HG03520 (cell line): ENCODE data around the gene MLST8.

Experiments used
- ATAC-seq: cut with Tn5 transposase; IDR thresholded peaks from one replicate; pipeline ENCODE4 v1.9.1; 2021; ENCODE audit warnings: mild to moderate bottlenecking, moderate library complexity; ENCODE audit not compliant: unreplicated experiment

MLST8 gene, protein sequence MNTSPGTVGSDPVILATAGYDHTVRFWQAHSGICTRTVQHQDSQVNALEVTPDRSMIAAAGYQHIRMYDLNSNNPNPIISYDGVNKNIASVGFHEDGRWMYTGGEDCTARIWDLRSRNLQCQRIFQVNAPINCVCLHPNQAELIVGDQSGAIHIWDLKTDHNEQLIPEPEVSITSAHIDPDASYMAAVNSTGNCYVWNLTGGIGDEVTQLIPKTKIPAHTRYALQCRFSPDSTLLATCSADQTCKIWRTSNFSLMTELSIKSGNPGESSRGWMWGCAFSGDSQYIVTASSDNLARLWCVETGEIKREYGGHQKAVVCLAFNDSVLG

GRCh38 chr16:2205104-2205966, at the start of gene MLST8:
Gene MLST8 (plus strand): TSS chr16:2205454. CDS start chr16:2206086, 632 bp downstream.
- peak; percentile 63 for ATAC-seq

- no peak for ATAC-seq
These were observed 49.0 kb upstream of the MLST8 start for GRCh38 chr16:2155977-2156848.

DNA sequence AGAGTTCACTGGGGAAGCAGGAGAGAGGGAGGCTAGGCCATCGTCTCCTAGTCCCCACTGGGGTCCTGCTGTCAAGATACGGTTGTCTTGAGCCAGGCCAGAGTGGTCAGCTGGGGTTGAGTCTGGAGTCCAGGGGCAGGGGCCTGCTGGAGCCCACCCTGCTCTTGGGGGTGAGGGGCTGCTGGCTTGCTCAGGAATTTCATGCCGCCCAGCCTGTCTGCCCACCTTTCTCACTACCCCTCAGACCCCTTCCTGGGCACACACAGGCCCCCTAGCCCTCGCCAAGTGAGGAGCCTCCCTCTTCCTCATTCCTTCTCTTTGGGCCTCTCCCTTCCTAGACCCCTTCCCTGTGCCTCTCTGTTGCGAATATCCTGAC, 48.4 kb upstream of the MLST8 start:
- ATAC-seq, result no peak

- no peak for ATAC-seq
These were observed 47.6 kb upstream of the MLST8 start for GRCh38 chr16:2157480-2158261.

DNA sequence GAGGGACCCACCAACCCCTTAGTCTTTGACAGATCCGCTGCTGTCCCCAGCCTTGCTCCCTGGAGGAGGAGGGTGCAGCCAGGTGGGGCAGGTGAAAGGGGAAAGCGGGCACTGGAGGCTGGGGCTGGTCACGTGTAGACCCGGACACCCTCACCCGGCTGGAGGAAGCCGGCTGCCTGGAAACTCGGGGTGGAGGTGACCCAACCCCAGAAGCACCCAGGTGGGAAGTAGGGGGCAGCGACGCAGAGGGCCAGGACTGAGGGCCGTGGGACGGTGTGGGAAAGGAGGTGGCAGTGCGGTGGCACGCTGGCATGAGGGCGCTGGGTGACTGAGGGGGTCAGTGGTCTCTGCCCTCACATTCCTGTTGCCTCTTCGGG, 47.0 kb upstream of the MLST8 start:
- ATAC-seq, result no peak

DNA sequence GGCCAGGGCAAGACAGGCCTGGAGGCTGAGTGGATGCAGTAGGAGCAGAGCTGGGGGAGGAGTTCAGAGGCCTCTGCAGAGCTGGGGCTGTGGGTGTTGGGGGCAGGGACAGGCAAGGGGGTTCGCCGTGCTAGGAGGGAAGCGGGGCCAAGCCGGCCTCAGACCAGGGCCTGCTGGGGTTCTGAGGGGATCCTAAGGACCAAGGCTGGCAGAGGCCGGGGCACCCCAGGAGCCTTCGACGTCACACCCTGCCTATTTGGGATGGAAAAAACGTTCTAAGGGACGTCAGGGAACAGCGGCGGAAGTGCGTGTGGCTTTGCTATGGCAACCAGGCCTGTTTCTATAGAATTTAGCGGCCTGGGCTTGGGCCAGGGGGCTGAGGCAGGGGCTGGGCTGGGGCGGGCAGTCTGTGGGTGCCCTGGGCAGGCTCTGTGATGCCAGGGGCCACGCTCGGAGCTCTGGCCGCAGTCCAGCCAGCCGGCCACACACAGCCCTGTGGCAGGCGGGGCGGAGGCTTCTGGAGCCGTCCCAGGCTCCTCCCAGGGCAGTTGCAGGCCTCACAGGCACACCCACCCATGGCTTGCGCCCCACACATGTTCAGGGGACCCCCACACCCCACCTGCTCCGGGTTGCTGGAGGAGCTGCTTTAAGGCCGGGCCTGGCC, 45.9 kb upstream of the MLST8 start:
- no peak for ATAC-seq

- no peak for ATAC-seq
These were observed 44.2 kb upstream of the MLST8 start for GRCh38 chr16:2160915-2161551.

- no peak for ATAC-seq
These were observed 43.3 kb upstream of the MLST8 start for GRCh38 chr16:2161911-2162310.

- no peak for ATAC-seq
These were observed 42.6 kb upstream of the MLST8 start for GRCh38 chr16:2162676-2163118.

DNA sequence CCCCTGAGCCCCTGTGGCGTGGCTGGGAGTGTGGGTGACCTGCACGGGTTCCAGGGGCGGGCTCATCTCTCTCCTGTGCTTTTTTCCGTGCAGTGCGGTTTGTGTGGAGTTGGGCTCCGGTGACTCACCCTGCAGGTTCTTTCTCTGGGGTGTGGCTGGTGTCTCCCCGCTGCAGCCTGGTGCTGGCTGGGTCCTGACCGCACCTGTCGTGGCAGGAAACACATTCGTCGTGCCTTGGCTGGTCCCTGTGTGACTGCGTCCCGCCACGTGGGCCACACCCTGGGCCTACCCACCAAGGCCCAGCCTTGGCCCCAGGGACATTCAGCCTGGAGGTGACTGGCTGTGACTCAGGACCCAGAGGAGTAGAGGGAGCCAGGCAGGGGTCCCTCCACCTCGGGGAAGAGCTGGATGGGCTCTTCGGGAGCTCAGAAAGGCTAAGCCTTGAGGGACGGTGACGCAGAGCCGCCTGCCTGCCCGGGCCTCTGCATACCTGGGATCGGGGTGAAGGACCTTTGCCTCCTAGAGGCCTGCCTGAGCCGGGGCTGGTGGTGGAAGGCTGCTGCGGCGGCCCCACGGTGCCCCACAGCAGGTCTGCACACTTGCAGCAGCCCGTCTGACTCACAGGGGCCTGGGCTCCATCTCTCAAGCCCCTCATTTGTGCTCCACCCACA, 41.9 kb upstream of the MLST8 start:
- no peak for ATAC-seq

- ATAC-seq, result no peak
These were observed 39.4 kb upstream of the MLST8 start for GRCh38 chr16:2165861-2166260.

- ATAC-seq, result no peak
These were observed 38.8 kb upstream of the MLST8 start for GRCh38 chr16:2166263-2167067.

- no peak for ATAC-seq
These were observed 38.1 kb upstream of the MLST8 start for GRCh38 chr16:2167068-2167638.

GRCh38 chr16:2170080-2170479, 35.2 kb upstream of the MLST8 start:
- ATAC-seq, result no peak

DNA sequence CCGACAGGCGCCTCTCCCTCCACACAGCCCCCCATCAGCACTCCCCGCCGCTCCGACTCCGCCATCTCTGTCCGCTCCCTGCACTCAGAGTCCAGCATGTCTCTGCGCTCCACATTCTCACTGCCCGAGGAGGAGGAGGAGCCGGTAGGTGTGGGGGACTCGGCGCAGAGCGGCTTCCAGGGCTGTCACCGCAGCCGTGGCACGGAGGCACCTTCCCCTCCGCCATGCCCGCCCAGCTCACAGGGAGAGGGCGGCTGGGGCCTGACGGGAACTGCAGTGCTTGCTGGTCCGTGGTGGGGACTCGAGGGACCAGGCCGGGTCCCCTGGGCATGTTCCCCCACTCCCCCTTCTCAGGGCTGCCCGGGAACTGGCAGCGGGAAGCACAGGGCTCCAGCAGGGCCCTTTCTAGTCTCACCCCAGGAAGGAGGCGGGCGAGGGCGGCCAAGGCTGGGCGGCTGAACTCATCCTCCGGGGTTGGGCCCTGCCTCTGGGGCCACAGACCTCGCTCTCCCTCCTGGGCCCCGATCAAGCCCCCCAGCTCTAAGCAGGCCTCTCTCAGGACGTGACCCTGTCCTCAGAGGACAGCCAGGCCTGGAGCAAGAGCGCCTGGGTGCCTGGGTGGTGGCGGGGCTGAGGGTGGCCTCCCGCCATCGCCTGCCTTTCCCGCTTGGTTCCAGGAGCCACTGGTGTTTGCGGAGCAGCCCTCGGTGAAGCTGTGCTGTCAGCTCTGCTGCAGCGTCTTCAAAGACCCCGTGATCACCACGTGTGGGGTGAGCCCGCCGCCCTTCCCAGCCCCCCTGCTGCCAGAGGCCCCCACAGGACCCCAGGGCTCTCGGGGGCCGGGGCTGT, 34.4 kb upstream of the MLST8 start:
- ATAC-seq, result no peak

GRCh38 chr16:2171601-2172178, 33.6 kb upstream of the MLST8 start:
- ATAC-seq, result no peak
